Left ventricle myocardium inferior (tissue), 1 donor: ENCODE measurements around the gene FZD2. TPM values are rescaled to one million over a fixed set of nuclear protein-coding genes. Genes with fewer than 3 reads are reported as not detected.

Source experiments
- DNase-seq: peaks from one replicate; pipeline ENCODE4 v3.0.0-alpha.2; 2020
- H3K27ac ChIP-seq: fragments of 200-600 bp; replicated peaks from 2 replicates; pipeline ENCODE4 v1.8.0; 2021
- H3K27me3 ChIP-seq: fragments of 200-600 bp; 2 replicates; pipeline ENCODE4 v1.8.0; 2021; ENCODE audit warnings: low read depth
- H3K36me3 ChIP-seq: fragments of 200-600 bp; 2 replicates; pipeline ENCODE4 v1.8.0; 2021
- H3K4me1 ChIP-seq: fragments of 200-600 bp; 2 replicates; pipeline ENCODE4 v1.8.0; 2021
- H3K4me3 ChIP-seq: fragments of 200-600 bp; 2 replicates; pipeline ENCODE4 v1.8.0; 2021; ENCODE audit warnings: mild to moderate bottlenecking, moderate library complexity
- H3K9me3 ChIP-seq: fragments of 200-600 bp; replicated peaks from 2 replicates; pipeline ENCODE4 v1.8.0; 2021
- intact Hi-C: fragments of 100-400 bp; cut with micrococcal nuclease; formaldehyde crosslinking; loops from one replicate; pipeline ENCODE4 v1.11.0; 2022
- total RNA-seq: library from RNA; stranded (reverse); fragmentation: NEBNext Ultra II Directional; extraction: Animal tissue kit (Norgen Biotek cat#: 25700); gene quantifications from one replicate; pipeline ENCODE4 v1.2.1, GENCODE V29; 2021
- TF ChIP-seq, protein P1 (sequence below): fragments of 200-600 bp; IDR thresholded peaks from 2 replicates; pipeline ENCODE4 v1.8.0; 2021; ENCODE audit warnings: antibody characterized with exemption, mild to moderate bottlenecking, borderline replicate concordance
- donor health status: DM: no; HTN: yes; CAD: no; lungs with severe emphysema.

The FZD2 gene
- total RNA-seq, 1 donor from 2014 or later: 4.0 TPM

DNA sequence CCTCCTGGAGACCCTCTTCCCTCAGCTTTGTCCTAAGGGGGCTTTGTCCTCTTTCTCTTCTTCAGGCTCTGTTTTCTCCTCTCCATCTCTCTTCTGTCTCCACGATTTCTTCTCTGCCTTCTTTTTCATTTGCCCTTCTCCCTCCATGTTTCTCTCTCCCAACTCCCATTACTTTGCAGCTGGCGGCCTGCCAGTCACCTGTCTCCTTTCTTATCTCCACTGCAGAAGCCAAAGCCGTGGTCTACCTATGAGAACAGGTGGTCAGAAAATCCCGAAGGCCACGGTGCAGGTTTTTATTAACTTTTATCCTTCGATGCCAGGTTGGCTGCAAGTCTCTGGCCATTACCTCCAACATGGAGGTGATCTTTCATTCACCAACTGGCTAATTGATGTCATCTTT lies 45.1 kb downstream of the FZD2 start:
- no peaks in the 10 kb centered on the region for H3K9me3 ChIP-seq
- H3K27me3 ChIP-seq: peaks cover 11% of the 10 kb centered on the region
- no peak for DNase-seq
- no peak overlapping the region for H3K4me3 ChIP-seq
- TF ChIP-seq, protein P1, sequence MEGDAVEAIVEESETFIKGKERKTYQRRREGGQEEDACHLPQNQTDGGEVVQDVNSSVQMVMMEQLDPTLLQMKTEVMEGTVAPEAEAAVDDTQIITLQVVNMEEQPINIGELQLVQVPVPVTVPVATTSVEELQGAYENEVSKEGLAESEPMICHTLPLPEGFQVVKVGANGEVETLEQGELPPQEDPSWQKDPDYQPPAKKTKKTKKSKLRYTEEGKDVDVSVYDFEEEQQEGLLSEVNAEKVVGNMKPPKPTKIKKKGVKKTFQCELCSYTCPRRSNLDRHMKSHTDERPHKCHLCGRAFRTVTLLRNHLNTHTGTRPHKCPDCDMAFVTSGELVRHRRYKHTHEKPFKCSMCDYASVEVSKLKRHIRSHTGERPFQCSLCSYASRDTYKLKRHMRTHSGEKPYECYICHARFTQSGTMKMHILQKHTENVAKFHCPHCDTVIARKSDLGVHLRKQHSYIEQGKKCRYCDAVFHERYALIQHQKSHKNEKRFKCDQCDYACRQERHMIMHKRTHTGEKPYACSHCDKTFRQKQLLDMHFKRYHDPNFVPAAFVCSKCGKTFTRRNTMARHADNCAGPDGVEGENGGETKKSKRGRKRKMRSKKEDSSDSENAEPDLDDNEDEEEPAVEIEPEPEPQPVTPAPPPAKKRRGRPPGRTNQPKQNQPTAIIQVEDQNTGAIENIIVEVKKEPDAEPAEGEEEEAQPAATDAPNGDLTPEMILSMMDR: no peak
- H3K36me3 ChIP-seq: no peaks in the 10 kb centered on the region
- H3K4me1 ChIP-seq: no peaks in the 10 kb centered on the region
- no peak overlapping the region for H3K27ac ChIP-seq
- intact Hi-C loops: no loop called here

DNA sequence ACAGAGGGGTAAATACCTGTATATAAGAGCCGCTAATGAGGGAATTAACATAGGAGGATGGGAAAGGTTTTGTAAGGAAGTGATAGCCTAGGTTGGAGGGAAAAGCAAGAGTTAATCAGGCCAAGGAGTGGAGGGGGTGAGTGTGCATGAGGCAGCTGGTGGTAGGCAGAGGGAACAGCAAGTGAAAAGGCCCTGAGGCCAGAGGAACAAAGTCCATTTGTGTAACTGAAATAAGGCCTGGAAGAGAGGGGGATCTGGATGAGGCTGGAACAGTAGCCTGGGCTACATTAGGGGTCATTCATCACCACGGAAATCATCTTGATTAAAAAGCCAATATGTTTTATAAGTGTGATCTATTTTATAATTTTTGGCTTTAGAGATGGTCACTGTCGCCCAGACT lies 45.7 kb downstream of the FZD2 start:
- H3K9me3 ChIP-seq: no peaks in the 10 kb centered on the region
- TF ChIP-seq, protein P1: no peak

DNA sequence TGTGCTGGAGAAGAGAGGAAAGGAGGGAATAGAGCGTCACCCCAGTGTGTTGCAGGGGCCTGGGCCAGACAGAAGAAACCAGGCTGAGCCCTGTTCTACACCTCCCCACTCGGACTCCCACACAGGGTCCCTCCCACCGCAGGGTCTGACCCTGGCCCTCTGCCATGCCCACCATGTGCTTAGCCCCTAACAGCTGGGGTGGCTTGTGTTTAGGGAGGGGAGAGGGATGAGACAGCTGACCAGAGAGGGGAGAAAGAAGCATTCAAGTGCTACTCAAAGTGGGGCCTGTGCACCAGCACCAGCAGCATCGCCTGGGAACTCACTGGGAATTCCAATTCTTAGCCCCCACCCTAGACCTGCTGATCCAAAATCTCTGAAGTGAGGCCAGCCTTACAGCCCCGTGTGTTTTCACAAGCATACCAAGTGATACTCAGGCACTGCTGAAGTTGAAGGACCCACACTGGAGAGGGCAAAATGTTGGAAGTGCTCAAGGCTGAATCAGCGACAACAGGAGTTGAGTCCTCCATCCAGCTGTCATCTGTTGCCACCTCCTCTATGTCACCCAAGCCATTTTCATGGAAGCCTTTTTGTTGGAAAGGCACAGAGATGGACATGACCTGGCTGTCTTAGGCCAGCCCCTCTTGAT lies 47.0 kb downstream of the FZD2 start:
- Histone ChIP-seq H3K27me3 (peaks cover 13% of the 10 kb centered on the region), H3K4me3 (no peak overlapping the region), H3K9me3 (no peaks in the 10 kb centered on the region), H3K36me3 (no peaks in the 10 kb centered on the region), H3K27ac (no peak overlapping the region), H3K4me1 (no peaks in the 10 kb centered on the region)
- DNase-seq: no peak
- intact Hi-C loops: no loop called here
- TF ChIP-seq, protein P1: no peak

More for the DNA sequence above, 45.7 kb downstream of the FZD2 start:
- intact Hi-C loops: no loop called here
- no peak for DNase-seq
- Histone ChIP-seq H3K36me3 (no peaks in the 10 kb centered on the region), H3K4me3 (no peak overlapping the region), H3K27ac (no peak overlapping the region), H3K27me3 (peaks cover 5% of the 10 kb centered on the region), H3K4me1 (no peaks in the 10 kb centered on the region)

DNA sequence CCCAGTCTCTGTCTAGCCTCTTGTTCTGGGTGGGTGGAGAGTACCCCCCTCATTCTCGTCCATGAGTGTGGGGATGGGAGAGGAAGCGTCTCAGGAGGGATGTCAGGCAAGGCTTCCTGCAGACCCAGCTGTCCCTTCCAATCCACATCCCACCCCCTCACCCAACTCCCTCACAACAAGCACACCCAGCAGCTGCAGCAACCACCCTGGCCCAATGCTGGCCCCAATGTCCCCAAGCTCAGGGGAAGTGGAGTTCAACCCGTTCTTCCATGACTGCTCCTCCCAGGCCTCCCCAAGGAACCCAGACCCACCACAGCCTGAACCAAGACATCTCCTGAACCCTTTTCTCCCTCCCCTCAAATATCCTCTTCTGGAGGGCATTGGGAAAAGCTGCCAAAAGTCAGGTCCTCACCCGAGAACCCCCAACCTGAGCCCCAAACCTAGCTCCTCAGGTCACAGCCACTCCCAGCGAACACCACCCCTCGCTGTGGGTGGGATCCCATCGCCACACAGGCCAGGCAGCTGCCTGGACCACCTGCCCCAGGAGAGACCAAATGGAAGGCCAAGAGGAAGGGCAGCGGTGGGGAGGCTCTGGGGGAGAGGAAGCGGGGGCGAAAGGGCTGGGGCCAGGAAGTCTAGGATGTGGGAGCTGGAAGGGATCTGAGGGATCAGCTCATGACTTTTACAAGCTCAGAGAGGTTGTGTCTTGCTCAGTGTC lies 47.6 kb downstream of the FZD2 start:
- Histone ChIP-seq H3K27ac (no peak overlapping the region), H3K4me3 (no peak overlapping the region), H3K4me1 (no peaks in the 10 kb centered on the region), H3K36me3 (no peaks in the 10 kb centered on the region), H3K9me3 (no peaks in the 10 kb centered on the region), H3K27me3 (peaks cover 13% of the 10 kb centered on the region)
- no peak for DNase-seq
- TF ChIP-seq, protein P1: no peak
- intact Hi-C loops: no loop called here

- no peaks in the 10 kb centered on the region for H3K4me1 ChIP-seq
- no peak for DNase-seq
- TF ChIP-seq, protein P1: no peak
- no peaks in the 10 kb centered on the region for H3K36me3 ChIP-seq
- no peak overlapping the region for H3K27ac ChIP-seq
- no peaks in the 10 kb centered on the region for H3K9me3 ChIP-seq
- H3K4me3 ChIP-seq: no peak overlapping the region
- intact Hi-C loops: no loop called here
- H3K27me3 ChIP-seq: peaks cover 17% of the 10 kb centered on the region
Measured at GRCh38 chr17:44606658-44607057, 49.4 kb downstream of the FZD2 start.
